Activated naive CD8-positive, alpha-beta T cell treated with anti-CD3 and anti-CD28 coated beads, Interleukin-2, amount 10 ng/mL, durations not matched to agents 7 days and 5 days (primary cell): Measurements from ENCODE around the gene EGFR. TPM values are rescaled to one million over a fixed set of nuclear protein-coding genes. Genes with fewer than 3 reads are reported as not detected.

ENCODE experiments used
- ATAC-seq: fragments of 150-1000 bp; cut with Tn5 transposase; one replicate; pipeline ENCODE4 v1.10.0; 2021; ENCODE audit warnings: low read depth, moderate library complexity
- POLR2A ChIA-PET: fragments of 350-600 bp; sonication (Branson Sonifier 250); formaldehyde crosslinking; loops from one replicate; lab custom pipeline; 2021; ENCODE audit warnings: antibody characterized with exemption; lab: Charles Lee
- DNase-seq: peaks from one replicate; pipeline ENCODE4 v3.0.0; 2021
- H3K27ac Mint-ChIP-seq: one replicate; pipeline ENCODE4 v1.8.0; 2022; ENCODE audit warnings: mild to moderate bottlenecking, mixed read lengths
- H3K27me3 Mint-ChIP-seq: one replicate; pipeline ENCODE4 v1.8.0; 2022; ENCODE audit warnings: mild to moderate bottlenecking, moderate library complexity, mixed read lengths
- H3K36me3 Mint-ChIP-seq: one replicate; pipeline ENCODE4 v1.8.0; 2021; ENCODE audit warnings: mild to moderate bottlenecking, mixed read lengths
- H3K4me1 Mint-ChIP-seq: one replicate; pipeline ENCODE4 v1.8.0; 2021; ENCODE audit warnings: mixed read lengths
- H3K4me3 Mint-ChIP-seq: one replicate; pipeline ENCODE4 v1.8.0; 2022; ENCODE audit warnings: mild to moderate bottlenecking, moderate library complexity, mixed read lengths
- H3K9me3 Mint-ChIP-seq: one replicate; pipeline ENCODE4 v1.8.0; 2021; ENCODE audit warnings: mixed read lengths
- total RNA-seq, 2 experiments: library from RNA; stranded (reverse); gene quantifications; one replicate each; pipeline ENCODE4 v1.2.3, GENCODE V29; 2021

Gene EGFR
- total RNA-seq, 2 experiments from 2014 or later: not detected

DNA sequence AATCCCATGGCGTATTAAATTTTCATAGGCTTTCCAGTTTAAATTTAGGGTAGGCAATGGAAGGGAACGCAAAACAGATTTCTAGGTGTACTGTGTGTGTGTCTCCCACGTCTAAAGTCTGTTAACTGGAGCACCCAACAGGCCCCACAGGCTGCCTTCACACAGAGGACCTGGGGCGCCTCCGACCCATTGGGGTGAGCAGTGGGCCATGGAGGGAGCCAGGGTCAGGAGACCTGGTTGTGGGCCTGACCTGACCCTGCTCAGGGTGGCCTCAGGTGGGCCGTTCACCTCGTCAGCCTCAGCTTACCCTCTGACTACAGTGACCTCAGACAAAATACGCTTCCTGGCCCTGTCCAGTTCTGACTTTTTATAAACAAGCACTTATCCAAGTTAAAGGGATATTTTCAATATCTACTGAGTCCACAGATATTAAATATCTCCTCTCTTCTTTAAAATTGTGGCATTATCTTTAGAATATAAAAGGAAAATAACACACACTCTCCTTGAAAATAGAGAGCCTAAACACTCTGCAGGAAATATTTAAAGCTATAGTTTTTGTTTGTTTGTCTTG lies 159.6 kb downstream of the EGFR start:
- Mint-ChIP-seq H3K36me3 (no peaks in the 10 kb centered on the region), H3K4me1 (no peaks in the 10 kb centered on the region), H3K27me3 (no peaks in the 10 kb centered on the region), H3K27ac (no peak overlapping the region), H3K9me3 (no peaks in the 10 kb centered on the region), H3K4me3 (no peak overlapping the region)
- ATAC-seq (no peak), DNase-seq (no peak)
- POLR2A ChIA-PET: no interaction called here

- no peaks in the 10 kb centered on the region for H3K27me3 Mint-ChIP-seq
- ATAC-seq (no peak), DNase-seq (no peak)
- H3K4me3 Mint-ChIP-seq: no peak overlapping the region
- H3K9me3 Mint-ChIP-seq: no peaks in the 10 kb centered on the region
- no peaks in the 10 kb centered on the region for H3K4me1 Mint-ChIP-seq
- no peak overlapping the region for H3K27ac Mint-ChIP-seq
- POLR2A ChIA-PET: no interaction called here
- no peaks in the 10 kb centered on the region for H3K36me3 Mint-ChIP-seq
Observed at GRCh38 chr7:55178863-55179773, 160.3 kb downstream of the EGFR start.

- DNase-seq: no peak
- no peak overlapping the region for H3K4me3 Mint-ChIP-seq
- POLR2A ChIA-PET: no interaction called here
- H3K9me3 Mint-ChIP-seq: no peaks in the 10 kb centered on the region
- H3K4me1 Mint-ChIP-seq: no peaks in the 10 kb centered on the region
- H3K36me3 Mint-ChIP-seq: no peaks in the 10 kb centered on the region
- no peak for ATAC-seq
- H3K27ac Mint-ChIP-seq: no peak overlapping the region
- no peaks in the 10 kb centered on the region for H3K27me3 Mint-ChIP-seq
Observed at GRCh38 chr7:55179931-55180682, 161.3 kb downstream of the EGFR start.

DNA sequence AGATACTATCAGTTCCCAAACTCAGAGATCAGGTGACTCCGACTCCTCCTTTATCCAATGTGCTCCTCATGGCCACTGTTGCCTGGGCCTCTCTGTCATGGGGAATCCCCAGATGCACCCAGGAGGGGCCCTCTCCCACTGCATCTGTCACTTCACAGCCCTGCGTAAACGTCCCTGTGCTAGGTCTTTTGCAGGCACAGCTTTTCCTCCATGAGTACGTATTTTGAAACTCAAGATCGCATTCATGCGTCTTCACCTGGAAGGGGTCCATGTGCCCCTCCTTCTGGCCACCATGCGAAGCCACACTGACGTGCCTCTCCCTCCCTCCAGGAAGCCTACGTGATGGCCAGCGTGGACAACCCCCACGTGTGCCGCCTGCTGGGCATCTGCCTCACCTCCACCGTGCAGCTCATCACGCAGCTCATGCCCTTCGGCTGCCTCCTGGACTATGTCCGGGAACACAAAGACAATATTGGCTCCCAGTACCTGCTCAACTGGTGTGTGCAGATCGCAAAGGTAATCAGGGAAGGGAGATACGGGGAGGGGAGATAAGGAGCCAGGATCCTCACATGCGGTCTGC lies 162.2 kb downstream of the EGFR start:
- no peak overlapping the region for H3K4me3 Mint-ChIP-seq
- H3K4me1 Mint-ChIP-seq: no peaks in the 10 kb centered on the region
- H3K36me3 Mint-ChIP-seq: no peaks in the 10 kb centered on the region
- ATAC-seq: no peak
- no peaks in the 10 kb centered on the region for H3K27me3 Mint-ChIP-seq
- POLR2A ChIA-PET: no interaction called here
- no peak overlapping the region for H3K27ac Mint-ChIP-seq
- H3K9me3 Mint-ChIP-seq: no peaks in the 10 kb centered on the region
- no peak for DNase-seq

DNA sequence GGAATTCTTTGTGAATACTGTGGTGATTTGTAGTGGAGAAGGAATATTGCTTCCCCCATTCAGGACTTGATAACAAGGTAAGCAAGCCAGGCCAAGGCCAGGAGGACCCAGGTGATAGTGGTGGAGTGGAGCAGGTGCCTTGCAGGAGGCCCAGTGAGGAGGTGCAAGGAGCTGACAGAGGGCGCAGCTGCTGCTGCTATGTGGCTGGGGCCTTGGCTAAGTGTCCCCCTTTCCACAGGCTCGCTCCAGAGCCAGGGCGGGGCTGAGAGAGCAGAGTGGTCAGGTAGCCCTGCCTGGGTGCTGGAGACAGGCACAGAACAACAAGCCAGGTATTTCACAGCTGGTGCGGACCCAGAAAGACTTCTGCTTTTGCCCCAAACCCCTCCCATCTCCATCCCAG lies 162.9 kb downstream of the EGFR start:
- DNase-seq: no peak
- Mint-ChIP-seq H3K27ac (no peak overlapping the region), H3K27me3 (no peaks in the 10 kb centered on the region)

GRCh38 chr7:55183897-55184296 lies 165.1 kb downstream of the EGFR start:
- Mint-ChIP-seq H3K4me3 (no peak overlapping the region), H3K9me3 (no peaks in the 10 kb centered on the region), H3K36me3 (no peaks in the 10 kb centered on the region), H3K4me1 (no peaks in the 10 kb centered on the region), H3K27me3 (no peaks in the 10 kb centered on the region), H3K27ac (no peak overlapping the region)
- POLR2A ChIA-PET: no interaction called here
- DNase-seq (no peak), ATAC-seq (no peak)

More for the DNA sequence above, 162.9 kb downstream of the EGFR start:
- ATAC-seq: no peak
- Mint-ChIP-seq H3K4me3 (no peak overlapping the region), H3K36me3 (no peaks in the 10 kb centered on the region), H3K4me1 (no peaks in the 10 kb centered on the region), H3K9me3 (no peaks in the 10 kb centered on the region)
- POLR2A ChIA-PET: no interaction called here

GRCh38 chr7:55185321-55185802 lies 166.5 kb downstream of the EGFR start:
- ATAC-seq (no peak), DNase-seq (no peak)
- Mint-ChIP-seq H3K27ac (no peak overlapping the region), H3K27me3 (peaks cover 2% of the 10 kb centered on the region), H3K36me3 (no peaks in the 10 kb centered on the region), H3K4me3 (no peak overlapping the region), H3K9me3 (no peaks in the 10 kb centered on the region), H3K4me1 (no peaks in the 10 kb centered on the region)
- POLR2A ChIA-PET: no interaction called here

DNA sequence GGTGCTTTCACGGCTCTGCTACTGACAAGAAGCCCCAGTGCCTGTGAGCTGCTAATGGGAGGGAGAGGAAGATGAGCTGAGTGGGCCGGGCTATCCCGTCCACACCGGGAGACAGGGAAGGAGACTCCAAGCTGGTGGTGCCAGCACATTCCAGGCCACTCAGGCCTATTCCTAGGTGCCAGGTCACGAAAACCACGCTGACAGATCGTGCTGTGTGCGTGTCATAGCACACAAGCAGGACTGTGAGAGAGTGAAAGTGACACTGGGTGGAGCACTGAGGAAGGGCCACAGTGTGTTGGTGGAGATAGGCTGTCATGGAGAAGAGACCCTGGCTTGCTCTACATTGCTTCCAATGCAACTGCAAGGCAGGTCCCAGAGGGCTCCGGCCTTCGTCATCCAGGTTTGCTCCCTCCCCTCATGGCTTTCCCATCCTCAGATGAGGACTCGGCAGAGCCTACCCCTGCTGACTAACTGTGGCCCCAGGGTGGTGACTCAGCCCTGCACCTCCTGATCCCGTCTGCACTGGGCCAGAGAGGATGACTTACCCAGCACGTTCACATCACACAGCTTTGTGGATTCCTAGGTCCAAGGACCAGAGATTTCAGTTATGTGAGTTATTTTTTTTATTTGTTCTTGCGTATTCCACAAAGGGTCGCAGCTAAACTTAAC lies 167.3 kb downstream of the EGFR start:
- Mint-ChIP-seq H3K9me3 (no peaks in the 10 kb centered on the region), H3K27ac (no peak overlapping the region), H3K36me3 (no peaks in the 10 kb centered on the region), H3K4me1 (no peaks in the 10 kb centered on the region), H3K4me3 (no peak overlapping the region), H3K27me3 (peaks cover 2% of the 10 kb centered on the region)
- ATAC-seq (no peak), DNase-seq (no peak)
- POLR2A ChIA-PET: interaction anchor here (0.6 kb wide), 1 partner anchor 194 kb away, joined by 4 read pairs; no protein-coding TSS in a partner anchor

DNA sequence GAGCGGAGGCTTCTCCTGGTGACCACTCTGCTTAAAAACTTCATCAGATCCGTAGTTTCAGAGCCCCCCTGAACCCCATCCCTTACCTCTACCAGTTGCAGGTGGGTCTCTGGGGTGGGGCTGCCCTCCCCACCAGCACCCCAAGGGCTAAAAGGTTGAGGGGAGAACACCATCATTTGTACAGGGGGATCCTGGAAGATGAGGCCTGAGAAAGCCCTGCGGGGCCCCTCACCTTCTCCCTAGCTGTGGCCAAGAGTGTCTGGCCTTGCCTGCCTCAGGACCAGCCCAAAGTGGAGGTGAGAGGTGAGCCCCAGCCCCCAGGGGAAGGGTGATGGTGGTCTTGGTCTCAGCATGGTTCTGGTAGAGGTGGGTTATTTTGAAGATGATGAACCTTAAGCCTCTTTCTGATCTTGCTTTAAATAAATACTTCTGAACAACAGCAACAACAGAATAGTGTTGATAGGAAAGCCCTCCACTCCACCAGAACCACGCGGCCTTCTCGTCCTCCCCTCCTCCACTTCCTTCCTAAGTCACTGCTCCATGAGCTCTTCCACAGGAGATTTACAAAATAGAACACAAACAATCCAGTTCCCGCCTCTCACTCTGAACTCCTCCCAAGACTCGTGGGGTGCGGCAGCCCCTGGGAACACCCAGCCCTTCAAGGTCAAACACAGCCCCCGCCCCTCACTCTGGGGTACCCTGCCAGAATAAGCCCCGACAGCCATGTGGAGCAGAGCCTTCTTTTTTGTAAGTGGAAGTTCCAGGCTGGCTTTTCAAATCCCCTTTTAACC lies 169.1 kb downstream of the EGFR start:
- POLR2A ChIA-PET: no interaction called here
- peaks cover 2% of the 10 kb centered on the region for H3K27me3 Mint-ChIP-seq
- DNase-seq (no peak), ATAC-seq (no peak)
- H3K36me3 Mint-ChIP-seq: no peaks in the 10 kb centered on the region
- H3K27ac Mint-ChIP-seq: no peak overlapping the region
- no peak overlapping the region for H3K4me3 Mint-ChIP-seq
- no peaks in the 10 kb centered on the region for H3K9me3 Mint-ChIP-seq
- H3K4me1 Mint-ChIP-seq: no peaks in the 10 kb centered on the region

DNA sequence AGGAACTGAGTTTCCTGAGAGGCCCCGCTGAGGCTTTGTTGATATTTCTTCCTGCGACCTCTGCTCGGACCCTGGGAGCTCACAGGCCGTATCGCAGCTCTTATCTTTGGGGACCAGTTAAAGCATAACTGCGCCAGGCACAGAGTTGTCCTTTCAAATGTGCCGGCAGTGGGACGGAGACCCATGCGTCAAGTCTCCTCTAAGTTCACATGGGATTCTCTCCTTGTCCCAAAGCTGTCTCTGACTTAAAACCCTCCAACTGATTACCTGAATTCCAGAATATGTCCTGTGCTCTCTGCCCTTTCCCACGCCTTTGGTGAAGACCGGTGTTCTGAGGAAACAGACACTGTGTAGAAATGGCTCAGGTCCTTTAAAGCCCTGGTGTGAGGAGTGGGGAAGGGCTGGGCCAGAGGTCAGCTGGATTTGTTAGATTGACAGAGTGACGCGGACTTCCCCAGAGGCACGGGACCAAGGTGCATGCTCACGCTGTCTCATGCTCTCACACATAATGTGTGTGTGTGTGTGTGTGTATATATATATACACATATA lies 169.8 kb downstream of the EGFR start:
- no peak overlapping the region for H3K4me3 Mint-ChIP-seq
- H3K9me3 Mint-ChIP-seq: no peaks in the 10 kb centered on the region
- DNase-seq (no peak), ATAC-seq (no peak)
- H3K36me3 Mint-ChIP-seq: no peaks in the 10 kb centered on the region
- H3K27me3 Mint-ChIP-seq: peaks cover 2% of the 10 kb centered on the region
- H3K4me1 Mint-ChIP-seq: no peaks in the 10 kb centered on the region
- POLR2A ChIA-PET: no interaction called here
- H3K27ac Mint-ChIP-seq: no peak overlapping the region

DNA sequence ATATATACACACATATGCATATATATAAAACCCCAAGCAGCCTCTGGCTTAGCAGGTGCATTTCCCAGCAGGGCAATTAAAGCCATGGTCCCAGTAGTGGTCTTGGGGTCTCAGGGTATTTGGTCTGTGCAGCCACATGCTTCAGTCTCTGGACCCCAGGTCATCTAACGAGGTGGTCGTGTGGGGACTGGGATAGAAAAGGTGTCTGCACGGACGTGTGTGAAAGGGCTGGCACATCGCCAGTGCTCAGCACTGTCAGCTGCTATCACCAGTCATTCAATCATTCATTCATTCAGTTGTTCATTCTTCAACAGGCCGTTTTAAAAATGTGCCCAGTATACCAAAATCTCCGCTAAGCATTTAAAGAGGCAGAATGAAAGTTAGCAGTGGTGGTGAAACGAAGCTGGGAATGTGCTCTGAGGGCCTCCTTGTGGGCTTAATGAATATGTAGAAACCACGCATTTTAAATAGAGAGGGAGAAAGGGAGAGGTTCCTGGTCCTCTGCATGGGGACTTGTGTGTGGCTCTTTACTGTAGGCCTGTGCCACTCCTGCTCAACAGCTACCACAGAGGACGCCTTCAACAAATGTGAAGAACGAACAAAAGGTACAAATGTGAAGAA lies 170.4 kb downstream of the EGFR start:
- no peak overlapping the region for H3K27ac Mint-ChIP-seq
- peaks cover 2% of the 10 kb centered on the region for H3K27me3 Mint-ChIP-seq
- H3K4me1 Mint-ChIP-seq: no peaks in the 10 kb centered on the region
- no peaks in the 10 kb centered on the region for H3K36me3 Mint-ChIP-seq
- ATAC-seq (no peak), DNase-seq (no peak)
- no peak overlapping the region for H3K4me3 Mint-ChIP-seq
- no peaks in the 10 kb centered on the region for H3K9me3 Mint-ChIP-seq
- POLR2A ChIA-PET: no interaction called here
